Stomach (tissue), 9 donors: ENCODE measurements around the gene MSI2. TPM values are rescaled to one million over a fixed set of nuclear protein-coding genes. Genes with fewer than 3 reads are reported as not detected.

Experiments
- DNase-seq, 2 donors: peaks; one replicate each; pipeline versions ENCODE4 v3.0.0 to v3.0.0-alpha.2; 2013 to 2019
- H3K27ac ChIP-seq, 5 donors: fragments of 200-600 bp in 4 of 5; sonication (generic) in 4 of 5; one replicate each; pipeline ENCODE4 v1.5.1; 2013 to 2019; ENCODE audit warnings: mild to moderate bottlenecking in 1 of 5, moderate library complexity in 1 of 5
- H3K27me3 ChIP-seq, 3 donors: fragments of 200-600 bp; sonication (generic); one replicate each; pipeline ENCODE4 v1.5.1; 2017 to 2019; ENCODE audit warnings: mixed run types in 1 of 3
- H3K36me3 ChIP-seq, 4 donors: fragments of 200-600 bp; sonication (generic); 1 replicate in 3 of 4; 2 replicates in 1 of 4; pipeline ENCODE4 v1.5.1; 2016 to 2019
- H3K4me1 ChIP-seq, 4 donors: fragments of 200-600 bp; sonication (generic); one replicate each; pipeline ENCODE4 v1.5.1; 2016 to 2019
- H3K4me3 ChIP-seq, 4 donors: fragments of 200-600 bp; sonication (generic) in 3 of 4; one replicate each; pipeline ENCODE4 v1.5.1; 2016 to 2019; ENCODE audit warnings: mild to moderate bottlenecking in 1 of 4
- H3K9me3 ChIP-seq, 4 donors: fragments of 200-600 bp; sonication (generic); one replicate each; pipeline ENCODE4 v1.5.1; 2016 to 2019
- EP300 ChIP-seq: sonication (generic); formaldehyde crosslinking; IDR thresholded peaks from one replicate; pipeline ENCODE4 v1.6.1; 2017; ENCODE audit warnings: antibody characterized with exemption
- POLR2A ChIP-seq, 4 donors: fragments of 450-650 bp; IDR thresholded peaks; one replicate each; pipeline ENCODE4 v1.6.1; 2016; ENCODE audit warnings: antibody characterized with exemption in 4 of 4, control low read depth in 2 of 4, mild to moderate bottlenecking in 1 of 4, moderate library complexity in 1 of 4
- POLR2AphosphoS5 ChIP-seq, 3 donors: sonication (generic); formaldehyde crosslinking; IDR thresholded peaks; one replicate each; pipeline ENCODE4 v1.6.1; 2016; ENCODE audit warnings: antibody characterized with exemption in 3 of 3
- WGBS, 5 donors: extraction: QIAGEN DNeasy Blood & Tissue Kit in 3 of 5; methylation state at CpG; one replicate each; pipeline versions ENCODE4 v1.1.5 to v1.1.7; 2013 to 2018; 5-methylcytosine and 5-hydroxymethylcytosine counted together
- intact Hi-C: fragments of 100-400 bp; cut with DNase I; formaldehyde crosslinking; loops from one replicate; pipeline ENCODE4 v1.15.1; 2023; ENCODE audit warnings: low total_unique reads
- polyA plus RNA-seq, 3 donors: library from polyadenylated mRNA; stranded (reverse); fragments of 200-250 nt; gene quantifications; one replicate each; pipeline ENCODE4 v1.2.3, GENCODE V29; 2013
- total RNA-seq, 5 donors: library from RNA; depleted of rRNA; stranded (reverse); fragments of >200 nt; gene quantifications; one replicate each; pipeline versions ENCODE4 v1.1.0 to v1.2.3, GENCODE V29; 2014 to 2016
- TF ChIP-seq, protein P1 (sequence below), 7 experiments: fragments of 450-650 bp in 4 of 7; fragments of 200-600 bp in 3 of 7; sonication (generic) in 3 of 7; IDR thresholded peaks; one replicate each; pipeline ENCODE4 v1.5.1; 2016 to 2019; ENCODE audit warnings: antibody characterized with exemption in 7 of 7, control low read depth in 2 of 7, mild to moderate bottlenecking in 1 of 7
- donor health status: healthy with polysubstance abuse.
- donor health status: Bipolar disorder and iron deficiency.
- donor health status: healthy.

The MSI2 gene
- total and polyA plus RNA-seq, 8 donors: 8.3 to 72.4 (median 22.9) TPM

DNA sequence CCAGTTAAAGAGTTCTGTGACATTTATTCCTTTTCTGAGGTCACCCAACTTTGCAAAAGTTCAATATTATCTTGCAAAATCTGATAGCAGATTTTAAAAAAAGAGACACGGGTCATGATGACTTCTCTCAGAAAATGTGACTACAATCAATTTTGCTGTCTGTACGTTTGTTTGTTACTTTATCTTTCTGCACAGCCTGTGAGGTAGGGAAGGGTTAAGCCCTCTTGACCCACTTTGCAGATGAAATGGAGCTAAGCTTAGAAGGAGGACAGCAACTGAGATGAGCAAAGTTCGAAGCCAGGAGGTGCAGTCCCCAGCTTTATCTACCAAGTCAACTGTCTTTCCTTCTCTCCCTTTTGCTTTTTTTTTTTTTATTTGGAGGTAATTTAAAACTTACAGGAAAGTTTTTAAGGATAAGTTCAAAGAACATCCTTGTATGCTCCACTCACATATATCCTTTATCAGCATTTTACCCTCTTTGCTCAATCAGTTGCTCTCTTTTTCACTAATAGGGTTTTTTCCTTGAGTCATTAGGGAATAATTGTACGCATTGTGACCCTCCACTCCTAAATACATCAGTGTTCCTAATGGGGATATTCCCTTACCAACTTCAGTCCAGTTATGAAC lies 86.8 kb downstream of the MSI2 start:
- intact Hi-C loops: no loop called here
- H3K4me3 ChIP-seq: no peak overlapping the region
- 55 to 71% (median 62%) methylated on average over 4 of the region's 4 CpGs for WGBS, 5 donors

DNA sequence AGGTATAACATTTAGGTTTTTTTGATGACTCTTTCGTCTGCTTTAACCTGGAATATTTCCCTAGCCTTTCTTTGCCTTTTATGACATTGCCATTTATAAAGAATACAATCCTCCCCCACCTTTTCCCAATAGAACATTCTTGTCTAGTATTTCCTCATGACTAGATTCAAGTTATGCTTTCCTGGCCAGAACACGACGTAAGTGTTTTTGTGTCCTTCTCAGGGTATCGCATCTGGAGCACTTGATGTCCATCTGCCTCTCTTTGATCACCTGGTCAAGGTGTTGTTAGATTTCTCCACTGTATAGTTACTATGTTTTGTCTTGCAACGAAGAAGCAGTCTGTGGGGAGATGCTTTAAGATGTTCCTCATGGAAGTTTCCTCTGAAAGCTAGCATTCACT lies 87.4 kb downstream of the MSI2 start:
- peaks cover 0 to 23% (median 9%) of the 10 kb centered on the region in 4 donors for H3K4me1 ChIP-seq
- no peak for TF ChIP-seq POLR2AphosphoS5 (IDR thresholded peaks at IDR 0.05)
- TF ChIP-seq POLR2A (IDR thresholded peaks at IDR 0.05): no peak
- TF ChIP-seq EP300: no peak
- TF ChIP-seq, protein P1, sequence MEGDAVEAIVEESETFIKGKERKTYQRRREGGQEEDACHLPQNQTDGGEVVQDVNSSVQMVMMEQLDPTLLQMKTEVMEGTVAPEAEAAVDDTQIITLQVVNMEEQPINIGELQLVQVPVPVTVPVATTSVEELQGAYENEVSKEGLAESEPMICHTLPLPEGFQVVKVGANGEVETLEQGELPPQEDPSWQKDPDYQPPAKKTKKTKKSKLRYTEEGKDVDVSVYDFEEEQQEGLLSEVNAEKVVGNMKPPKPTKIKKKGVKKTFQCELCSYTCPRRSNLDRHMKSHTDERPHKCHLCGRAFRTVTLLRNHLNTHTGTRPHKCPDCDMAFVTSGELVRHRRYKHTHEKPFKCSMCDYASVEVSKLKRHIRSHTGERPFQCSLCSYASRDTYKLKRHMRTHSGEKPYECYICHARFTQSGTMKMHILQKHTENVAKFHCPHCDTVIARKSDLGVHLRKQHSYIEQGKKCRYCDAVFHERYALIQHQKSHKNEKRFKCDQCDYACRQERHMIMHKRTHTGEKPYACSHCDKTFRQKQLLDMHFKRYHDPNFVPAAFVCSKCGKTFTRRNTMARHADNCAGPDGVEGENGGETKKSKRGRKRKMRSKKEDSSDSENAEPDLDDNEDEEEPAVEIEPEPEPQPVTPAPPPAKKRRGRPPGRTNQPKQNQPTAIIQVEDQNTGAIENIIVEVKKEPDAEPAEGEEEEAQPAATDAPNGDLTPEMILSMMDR (IDR thresholded peaks at IDR 0.05): no peak
- no peaks in the 10 kb centered on the region for H3K27me3 ChIP-seq
- H3K27ac ChIP-seq: no peak overlapping the region
- no peak for DNase-seq
- WGBS, 5 donors: 92 to 96% (median 95%) methylated on average over 5 of the region's 5 CpGs
- H3K36me3 ChIP-seq: peaks cover 0 to 13% (median 11%) of the 10 kb centered on the region in 4 donors
- H3K4me3 ChIP-seq: no peak overlapping the region
- H3K9me3 ChIP-seq: no peaks in the 10 kb centered on the region
- intact Hi-C loops: no loop called here

More for the DNA sequence above, 86.8 kb downstream of the MSI2 start:
- TF ChIP-seq POLR2AphosphoS5 (IDR thresholded peaks at IDR 0.05) (no peak), POLR2A (IDR thresholded peaks at IDR 0.05) (no peak), EP300 (no peak)
- TF ChIP-seq, protein P1 (IDR thresholded peaks at IDR 0.05): no peak
- peaks cover 0 to 23% (median 9%) of the 10 kb centered on the region in 4 donors for H3K4me1 ChIP-seq
- H3K27ac ChIP-seq: no peak overlapping the region
- no peaks in the 10 kb centered on the region for H3K27me3 ChIP-seq
- H3K9me3 ChIP-seq: no peaks in the 10 kb centered on the region
- H3K36me3 ChIP-seq: peaks cover 0 to 7% (median 5%) of the 10 kb centered on the region in 4 donors
- no peak for DNase-seq

GRCh38 chr17:57344261-57344660 lies 87.9 kb downstream of the MSI2 start:
- 95 to 99% (median 99%) methylated on average over 4 of the region's 4 CpGs for WGBS, 5 donors
- TF ChIP-seq, protein P1 (IDR thresholded peaks at IDR 0.05): no peak
- TF ChIP-seq POLR2AphosphoS5 (IDR thresholded peaks at IDR 0.05): no peak
- intact Hi-C loops: no loop called here

DNA sequence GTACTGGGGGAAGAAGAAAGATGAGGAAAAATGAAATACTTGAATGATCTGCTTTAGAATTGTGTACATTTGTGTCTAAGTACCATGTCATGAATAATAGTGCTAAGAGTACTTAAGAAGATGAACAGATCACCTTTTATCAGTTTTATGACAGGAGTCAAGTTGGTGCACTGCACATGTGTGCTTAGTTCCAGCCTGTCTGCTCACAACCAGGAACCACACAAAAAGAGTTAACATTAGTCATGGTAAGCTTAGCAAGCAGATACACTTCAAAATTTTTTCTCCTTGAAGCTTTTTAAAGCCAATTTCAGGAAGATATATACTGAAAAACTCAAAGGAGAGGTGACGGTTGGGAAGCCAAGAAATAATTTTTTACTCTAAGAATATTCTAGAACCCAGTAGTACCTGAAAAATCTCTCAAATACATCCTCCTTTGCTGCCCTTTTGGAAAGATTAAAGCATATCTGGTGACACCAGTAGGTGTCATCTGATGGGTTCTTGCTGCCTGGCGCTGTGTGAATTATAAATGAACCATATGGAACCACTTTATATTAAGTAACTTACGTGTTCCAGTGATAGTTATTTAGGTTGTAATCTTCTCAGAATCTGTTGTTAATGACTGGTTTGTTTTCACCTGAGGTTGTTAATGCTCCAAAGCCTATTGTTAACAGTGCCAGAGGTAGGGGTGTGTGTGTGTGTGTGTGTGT lies 93.4 kb downstream of the MSI2 start:
- TF ChIP-seq, protein P1 (IDR thresholded peaks at IDR 0.05): no peak
- TF ChIP-seq POLR2A (IDR thresholded peaks at IDR 0.05) (no peak), EP300 (no peak), POLR2AphosphoS5 (IDR thresholded peaks at IDR 0.05) (no peak)
- Histone ChIP-seq H3K27ac (no peak overlapping the region), H3K9me3 (no peaks in the 10 kb centered on the region), H3K4me3 (no peak overlapping the region), H3K4me1 (no peaks in the 10 kb centered on the region), H3K36me3 (peaks cover 0 to 13% (median 11%) of the 10 kb centered on the region in 4 donors), H3K27me3 (no peaks in the 10 kb centered on the region)
- intact Hi-C loops: no loop called here
- DNase-seq: no peak
- WGBS, 5 donors: 88 to 96% (median 95%) methylated on average over 3 of the region's 3 CpGs

More at GRCh38 chr17:57344261-57344660, 87.9 kb downstream of the MSI2 start:
- no peak overlapping the region for H3K27ac ChIP-seq
- peaks cover 0 to 23% (median 9%) of the 10 kb centered on the region in 4 donors for H3K4me1 ChIP-seq
- H3K36me3 ChIP-seq: peaks cover 0 to 13% (median 11%) of the 10 kb centered on the region in 4 donors
- H3K4me3 ChIP-seq: no peak overlapping the region
- H3K9me3 ChIP-seq: no peaks in the 10 kb centered on the region
- DNase-seq: no peak
- H3K27me3 ChIP-seq: no peaks in the 10 kb centered on the region
